Subcutaneous adipose tissue (tissue), 4 donors: ENCODE data around the gene HUS1B. TPM values are rescaled to one million over a fixed set of nuclear protein-coding genes. Genes with fewer than 3 reads are reported as not detected.

Experiments used
- total RNA-seq, 4 donors: library from RNA; depleted of rRNA; stranded (reverse); fragments of >200 nt; gene quantifications; one replicate each; pipeline ENCODE4 v1.1.0, GENCODE V29; 2016
- TF ChIP-seq, protein P1 (sequence below): fragments of 450-650 bp; IDR thresholded peaks from one replicate; pipeline ENCODE4 v1.5.1; 2016; ENCODE audit warnings: low read depth, mild to moderate bottlenecking, control low read depth, antibody characterized with exemption, moderate library complexity

Gene HUS1B
- total RNA-seq, 4 donors from 2014 or later: 2.7 to 5.5 (median 3.3) TPM

DNA sequence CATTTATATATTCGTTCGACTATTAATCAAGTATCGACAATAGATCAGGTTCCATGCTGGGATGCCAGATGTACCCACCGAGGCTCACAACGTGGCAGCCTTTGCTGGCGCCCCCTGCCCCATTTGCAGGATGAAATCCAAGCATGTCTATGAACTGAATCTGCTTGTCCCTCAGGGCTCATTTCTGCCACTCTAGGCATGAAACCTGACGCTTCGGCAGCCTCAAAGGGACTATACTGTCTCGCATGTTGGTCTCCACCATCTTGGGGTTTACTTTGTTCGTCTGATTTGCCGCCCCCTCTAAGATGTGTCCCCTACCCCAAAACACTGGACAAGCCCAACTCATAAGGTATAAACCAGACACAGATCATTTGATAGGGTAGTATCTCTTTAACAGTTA, 36.7 kb downstream of the HUS1B start:
- TF ChIP-seq, protein P1, sequence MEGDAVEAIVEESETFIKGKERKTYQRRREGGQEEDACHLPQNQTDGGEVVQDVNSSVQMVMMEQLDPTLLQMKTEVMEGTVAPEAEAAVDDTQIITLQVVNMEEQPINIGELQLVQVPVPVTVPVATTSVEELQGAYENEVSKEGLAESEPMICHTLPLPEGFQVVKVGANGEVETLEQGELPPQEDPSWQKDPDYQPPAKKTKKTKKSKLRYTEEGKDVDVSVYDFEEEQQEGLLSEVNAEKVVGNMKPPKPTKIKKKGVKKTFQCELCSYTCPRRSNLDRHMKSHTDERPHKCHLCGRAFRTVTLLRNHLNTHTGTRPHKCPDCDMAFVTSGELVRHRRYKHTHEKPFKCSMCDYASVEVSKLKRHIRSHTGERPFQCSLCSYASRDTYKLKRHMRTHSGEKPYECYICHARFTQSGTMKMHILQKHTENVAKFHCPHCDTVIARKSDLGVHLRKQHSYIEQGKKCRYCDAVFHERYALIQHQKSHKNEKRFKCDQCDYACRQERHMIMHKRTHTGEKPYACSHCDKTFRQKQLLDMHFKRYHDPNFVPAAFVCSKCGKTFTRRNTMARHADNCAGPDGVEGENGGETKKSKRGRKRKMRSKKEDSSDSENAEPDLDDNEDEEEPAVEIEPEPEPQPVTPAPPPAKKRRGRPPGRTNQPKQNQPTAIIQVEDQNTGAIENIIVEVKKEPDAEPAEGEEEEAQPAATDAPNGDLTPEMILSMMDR: no peak

DNA sequence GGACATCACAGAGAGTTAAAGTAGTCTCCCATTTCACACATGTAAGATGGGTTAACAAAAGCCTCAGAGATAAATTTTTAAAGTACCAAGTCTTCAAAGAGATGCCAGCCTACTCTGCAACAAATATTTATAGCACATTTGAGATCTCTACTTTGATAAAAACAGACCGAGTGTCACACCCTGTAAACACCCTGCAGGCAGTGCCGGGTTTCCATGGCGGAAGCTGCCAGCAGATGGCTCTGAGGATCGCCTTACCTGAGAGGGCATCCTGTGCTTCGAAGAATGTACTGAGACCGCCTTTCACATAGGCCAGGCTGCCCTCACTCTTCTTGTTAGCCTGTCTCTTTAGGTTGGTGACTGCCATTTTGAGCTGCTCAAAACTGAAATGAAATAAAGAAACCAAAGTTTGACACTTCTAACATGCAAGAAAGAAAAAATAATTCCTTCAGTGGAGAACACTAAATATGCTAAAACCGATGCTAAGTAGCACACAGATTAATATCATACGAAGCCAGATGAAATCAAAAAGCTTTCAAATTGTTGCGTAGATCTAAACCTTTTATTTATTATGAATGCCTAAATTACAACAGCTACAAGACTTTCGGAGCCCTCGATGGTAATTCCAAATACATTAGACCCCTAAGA, 39.3 kb downstream of the HUS1B start:
- TF ChIP-seq, protein P1: no peak

DNA sequence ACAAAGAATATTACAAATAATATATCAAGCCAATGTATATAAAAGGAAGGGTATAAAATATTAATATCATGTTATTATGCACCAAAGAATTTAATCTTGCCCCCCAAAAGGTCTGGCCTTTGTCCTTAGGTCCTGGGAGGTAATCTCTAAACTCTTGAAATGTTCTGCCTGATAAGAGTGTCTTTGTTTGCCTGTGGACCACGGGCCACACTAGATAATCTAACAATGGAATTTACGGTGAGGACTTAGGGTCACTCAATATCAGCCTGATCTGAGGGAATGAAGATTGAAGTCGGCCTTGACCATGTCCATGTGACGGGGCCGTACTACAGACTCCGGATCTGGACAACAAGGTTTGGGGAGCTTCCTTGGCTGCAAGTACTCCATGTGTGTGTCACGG, 42.9 kb downstream of the HUS1B start:
- TF ChIP-seq, protein P1: no peak

DNA sequence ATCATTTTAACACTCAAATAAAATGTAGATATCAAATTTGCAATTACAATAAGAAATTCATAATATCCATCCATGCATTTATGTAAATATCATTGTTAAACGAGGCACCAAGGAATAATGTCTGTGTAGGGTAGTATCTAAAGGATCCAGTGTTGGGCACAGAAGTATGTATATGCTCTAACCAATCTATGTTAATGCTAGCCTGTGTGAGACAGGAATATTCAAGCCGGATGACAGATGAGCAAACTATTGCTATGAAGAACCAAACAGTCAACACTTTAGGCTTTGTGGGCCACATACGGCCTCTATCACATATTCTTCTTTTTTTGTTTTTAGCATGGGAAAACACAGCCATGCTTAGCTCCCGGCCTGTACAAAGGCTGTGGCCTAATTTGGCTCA, 45.0 kb downstream of the HUS1B start:
- TF ChIP-seq, protein P1: no peak

DNA sequence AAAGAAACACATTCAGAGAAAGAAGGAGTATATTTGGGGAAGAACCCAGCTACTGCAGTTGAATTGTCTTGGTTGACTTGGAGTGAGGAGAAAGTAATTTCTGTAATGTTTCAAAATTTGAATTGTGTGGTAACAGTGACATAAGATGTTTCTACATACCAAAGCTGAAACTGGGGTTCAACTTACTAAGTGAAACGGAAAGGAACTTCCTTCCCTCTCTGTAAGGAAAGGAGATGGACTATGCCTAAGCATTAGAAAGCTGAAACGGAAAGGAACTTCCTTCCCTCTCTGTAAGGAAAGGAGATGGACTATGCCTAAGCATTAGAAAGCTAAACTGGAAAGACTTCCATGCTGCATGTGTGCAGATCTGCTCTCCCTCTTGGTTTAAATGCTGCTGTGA, 46.0 kb downstream of the HUS1B start:
- TF ChIP-seq, protein P1: no peak

DNA sequence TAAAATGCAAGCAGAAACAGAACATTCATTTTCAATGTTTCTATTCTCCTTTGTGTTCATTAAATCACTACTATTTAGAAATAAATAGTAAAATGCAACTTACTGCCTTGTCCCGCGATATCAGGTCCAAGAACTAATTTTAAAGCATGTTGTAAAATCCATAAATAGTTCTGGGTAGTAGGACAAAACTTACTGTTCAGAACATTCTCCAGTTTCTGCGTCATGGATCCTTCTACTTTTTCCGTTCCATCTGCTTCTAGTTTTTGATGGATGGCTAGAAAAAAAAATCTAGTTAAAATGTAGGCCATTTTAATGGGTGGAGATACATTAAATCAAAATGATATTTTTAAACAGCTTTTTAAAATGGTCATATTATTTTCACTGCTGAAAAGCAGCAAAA, 47.0 kb downstream of the HUS1B start:
- TF ChIP-seq, protein P1: no peak

DNA sequence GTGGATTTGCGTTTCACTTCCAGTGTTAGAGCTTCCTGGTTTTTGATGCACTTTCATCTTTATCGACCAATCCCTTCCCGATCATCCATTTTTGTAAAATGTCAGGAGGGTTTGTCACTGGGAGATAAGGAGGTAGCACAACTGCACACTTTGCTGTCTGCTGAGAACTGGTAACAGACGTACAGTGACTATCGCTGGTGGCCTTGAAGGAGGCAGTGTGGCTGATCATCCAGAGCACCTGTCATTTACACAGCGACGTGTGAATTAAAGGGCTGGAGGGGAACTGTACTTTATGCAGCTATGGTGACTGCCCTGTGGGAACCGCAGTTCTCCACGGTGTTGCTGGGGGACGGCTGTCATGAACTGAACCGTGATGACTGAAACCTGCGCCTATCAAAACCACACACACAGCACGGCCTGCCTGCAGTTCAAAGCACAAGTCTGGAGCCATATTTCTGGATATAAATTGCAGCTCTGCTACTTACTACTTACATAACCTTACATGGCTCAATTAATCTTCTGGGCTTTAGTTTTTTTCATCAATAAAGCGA, 50.0 kb downstream of the HUS1B start:
- TF ChIP-seq, protein P1: no peak

Other genes starting within 250 kb of the HUS1B start
- 10 to 100 TPM; 18.9 to 28.4 (median 20.2) TPM for gene EXOC2, start 36.0 kb upstream of the HUS1B start, total RNA-seq